ENCODE measurements around the gene MAG.

GRCh38 chr19:35328851-35329285 is 36.9 kb downstream of the MAG start, which contains the start of gene CD22:
- TF ChIP-seq CTCF (IDR thresholded peaks at IDR 0.05) (no peak), TCF7 (CRISPR knock-in tag; IDR thresholded peaks at IDR 0.05; ENCODE audit: low read depth) (no peak), MAX (CRISPR knock-in tag; IDR thresholded peaks at IDR 0.05) (no peak), JUN (CRISPR knock-in tag; IDR thresholded peaks at IDR 0.05) (no peak), RELA (CRISPR knock-in tag; IDR thresholded peaks at IDR 0.05; ENCODE audit: borderline replicate concordance) (no peak), ATF1 (CRISPR knock-in tag; IDR thresholded peaks at IDR 0.05) (no peak), CREM (CRISPR knock-in tag; IDR thresholded peaks at IDR 0.05) (no peak), CBFB (CRISPR knock-in tag; IDR thresholded peaks at IDR 0.05; ENCODE audit: low read depth) (no peak), KAT7 (CRISPR knock-in tag; IDR thresholded peaks at IDR 0.05; ENCODE audit: borderline replicate concordance) (no peak), USF2 (CRISPR knock-in tag; IDR thresholded peaks at IDR 0.05) (no peak), ZBTB21 (CRISPR knock-in tag; IDR thresholded peaks at IDR 0.05; ENCODE audit: borderline replicate concordance) (no peak)
